NCI-H526 (cell line): Measurements from ENCODE around the gene CBY3.
"Not testable (repeated sequence)": the region's sequence is repeated elsewhere in the genome, so short reads cannot be mapped to it uniquely, and the experiment has no call there.

ENCODE experiments used
- DNase-seq, 2 experiments: peaks; one replicate each; lab custom pipeline; 2025; lab: John Stamatoyannopoulos, UW

CBY3 gene

DNA sequence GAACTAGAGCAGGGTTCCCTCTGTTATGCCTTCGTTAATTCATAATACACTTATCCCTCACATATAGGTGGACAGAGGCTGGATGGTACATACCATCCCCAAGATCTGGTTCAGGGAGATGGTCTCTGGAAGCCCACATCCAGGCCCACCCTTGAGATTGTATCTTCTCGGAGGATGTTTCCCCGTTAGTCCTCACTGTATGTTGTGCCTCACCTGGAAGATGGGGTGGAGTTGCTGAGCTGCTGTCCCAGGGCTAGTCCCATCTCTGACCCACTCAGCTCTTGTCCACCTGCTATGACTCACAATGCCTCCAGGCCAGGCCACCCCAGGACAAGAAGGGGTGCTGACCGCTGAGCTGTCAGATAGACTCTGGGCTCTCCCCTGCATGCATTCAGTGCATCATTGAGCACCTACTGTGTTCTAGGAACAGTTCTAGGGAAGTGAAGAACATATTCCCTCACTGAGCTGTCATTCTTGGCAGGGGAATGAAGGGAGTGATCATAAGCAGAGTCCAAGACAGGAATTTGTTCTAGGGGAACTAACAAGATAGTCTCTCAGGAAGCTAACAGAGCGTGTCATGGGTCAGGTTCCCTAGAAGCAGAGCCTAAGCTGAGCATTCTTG is at the start of gene CBY3:
CBY3 (minus strand) TSS at position 255 of the 622 bp plus-strand sequence; CDS start at position 139, 116 bp downstream.
- no peak for DNase-seq

DNA sequence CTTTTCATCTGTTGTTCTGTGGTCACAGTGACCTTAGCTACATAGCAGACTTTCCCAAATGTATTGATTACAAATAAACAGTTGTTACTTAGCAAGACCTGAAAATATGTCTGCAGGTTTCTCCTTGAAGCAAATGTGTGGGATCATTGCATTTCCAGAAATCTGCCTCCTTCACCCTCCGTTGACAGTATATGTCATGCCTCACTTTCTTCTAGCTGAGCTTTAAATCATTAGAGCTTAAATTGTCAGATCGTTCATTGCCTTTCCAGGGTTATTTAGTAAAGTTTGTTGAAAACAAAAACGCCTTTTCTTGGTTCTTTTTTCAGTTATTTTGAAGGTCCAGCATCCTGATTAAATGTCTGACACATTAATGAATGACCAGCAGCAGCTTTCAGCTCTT is 49.5 kb upstream of the CBY3 start:
- DNase-seq, result no peak

DNA sequence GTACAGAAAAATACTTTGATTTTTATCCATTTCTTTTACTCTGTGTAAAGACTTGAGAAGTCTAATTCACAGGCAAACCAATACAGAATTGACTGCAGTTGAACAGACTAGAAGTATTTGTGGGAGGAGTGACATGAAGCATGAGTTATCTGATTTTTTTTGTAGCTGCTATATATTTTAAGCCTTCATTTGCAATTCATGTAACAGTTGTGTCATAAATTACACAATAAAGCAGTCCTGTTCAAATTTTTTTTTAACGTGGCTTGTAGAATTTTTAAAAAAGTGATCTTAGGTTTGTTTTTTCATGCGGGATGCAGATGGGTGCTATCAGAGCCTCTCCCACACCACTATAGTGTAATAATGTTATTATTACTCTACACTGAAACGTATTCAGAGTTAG is 48.9 kb upstream of the CBY3 start:
- DNase-seq, result no peak

DNA sequence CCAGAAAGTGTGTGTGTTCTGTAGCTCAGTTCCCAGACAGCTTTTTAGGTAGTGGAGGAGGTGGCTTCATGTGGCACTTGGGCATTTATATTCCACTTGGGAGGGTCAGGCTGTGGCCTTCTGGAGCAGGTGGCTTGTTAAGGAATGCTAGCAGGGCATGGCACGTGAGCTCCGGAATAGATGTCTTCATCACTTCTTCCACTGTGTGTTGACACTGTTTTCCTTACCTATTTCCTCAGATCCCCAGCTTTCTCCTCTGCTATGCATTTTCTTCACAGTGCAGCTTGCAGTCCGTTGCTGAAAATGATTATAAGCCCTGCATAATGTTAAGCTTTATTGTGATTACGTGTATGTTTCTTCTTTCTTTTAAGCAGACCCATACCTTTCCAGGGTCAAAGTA is 48.5 kb upstream of the CBY3 start:
- DNase-seq, result no peak

DNA sequence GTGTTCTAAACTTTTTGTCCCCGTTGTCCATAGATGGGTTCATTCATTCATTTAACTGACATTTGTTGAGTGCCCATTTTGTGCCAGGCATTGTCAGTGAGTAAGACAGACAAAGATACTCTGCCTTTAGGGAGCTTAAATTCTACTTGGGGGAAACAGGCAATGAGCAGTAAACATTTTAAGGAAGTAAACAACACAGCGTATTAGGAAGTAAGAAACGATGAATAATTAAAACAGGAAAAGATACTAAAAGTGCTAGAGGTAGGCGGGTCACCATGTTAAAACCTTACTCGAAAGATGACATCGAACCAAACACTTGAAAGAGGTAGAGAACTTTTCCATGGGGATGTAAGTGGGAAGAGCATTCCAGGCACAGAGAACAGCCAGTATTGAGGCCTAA is 46.3 kb upstream of the CBY3 start:
- no peak for DNase-seq

DNA sequence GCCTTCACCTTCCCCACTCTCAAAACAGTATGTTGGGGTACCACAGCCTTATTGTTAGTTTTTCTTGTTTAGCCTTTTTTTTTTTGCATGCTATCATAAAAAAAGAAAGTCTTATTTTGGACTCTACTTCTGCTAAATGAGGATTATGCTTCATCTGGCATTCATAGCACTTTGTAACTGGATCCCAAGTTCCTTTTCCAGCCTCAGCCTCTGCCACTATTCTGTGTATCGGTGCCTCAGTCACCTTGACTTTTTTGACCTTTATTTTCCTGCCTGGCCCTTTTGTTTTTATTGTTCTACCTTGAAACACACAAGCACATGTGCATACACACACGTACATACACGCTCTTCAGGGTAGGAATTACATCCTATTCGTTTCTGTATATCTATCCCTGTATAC is 43.3 kb upstream of the CBY3 start:
- no peak for DNase-seq

DNA sequence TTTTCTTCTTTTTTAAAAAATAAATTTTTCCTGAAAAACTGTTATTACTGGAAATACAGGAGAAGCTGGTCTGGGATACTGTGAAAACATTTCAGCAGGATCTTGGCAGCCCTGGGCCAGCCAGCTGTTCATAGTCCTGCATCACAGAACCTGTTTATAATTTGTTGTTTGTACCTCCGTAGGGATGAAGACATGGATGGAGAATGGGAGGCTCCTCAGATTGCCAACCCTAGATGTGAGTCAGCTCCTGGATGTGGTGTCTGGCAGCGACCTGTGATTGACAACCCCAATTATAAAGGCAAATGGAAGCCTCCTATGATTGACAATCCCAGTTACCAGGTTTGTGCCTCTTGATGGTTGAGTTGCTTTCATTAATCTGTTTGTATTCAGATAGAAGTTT is 39.4 kb upstream of the CBY3 start:
- no peak for DNase-seq

DNA sequence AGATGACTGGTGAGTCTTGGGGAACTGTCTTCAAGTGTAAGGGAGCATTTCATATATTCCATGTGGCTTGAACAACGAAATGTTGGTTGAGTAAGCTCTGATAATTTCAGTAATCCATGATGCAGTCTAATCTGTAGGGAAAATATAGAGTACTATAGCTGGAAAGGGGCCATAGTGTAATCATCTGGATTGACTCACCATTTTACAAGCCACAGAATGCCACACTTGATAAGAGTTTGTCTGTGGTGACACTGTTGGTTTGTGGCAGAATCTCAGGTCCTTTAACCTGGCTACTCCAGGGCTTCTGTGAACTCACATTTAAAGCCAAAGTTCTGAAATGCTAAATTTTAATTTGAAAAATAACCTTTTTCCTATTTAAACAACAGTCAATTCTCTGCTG is 35.5 kb upstream of the CBY3 start:
- no peak for DNase-seq

DNA sequence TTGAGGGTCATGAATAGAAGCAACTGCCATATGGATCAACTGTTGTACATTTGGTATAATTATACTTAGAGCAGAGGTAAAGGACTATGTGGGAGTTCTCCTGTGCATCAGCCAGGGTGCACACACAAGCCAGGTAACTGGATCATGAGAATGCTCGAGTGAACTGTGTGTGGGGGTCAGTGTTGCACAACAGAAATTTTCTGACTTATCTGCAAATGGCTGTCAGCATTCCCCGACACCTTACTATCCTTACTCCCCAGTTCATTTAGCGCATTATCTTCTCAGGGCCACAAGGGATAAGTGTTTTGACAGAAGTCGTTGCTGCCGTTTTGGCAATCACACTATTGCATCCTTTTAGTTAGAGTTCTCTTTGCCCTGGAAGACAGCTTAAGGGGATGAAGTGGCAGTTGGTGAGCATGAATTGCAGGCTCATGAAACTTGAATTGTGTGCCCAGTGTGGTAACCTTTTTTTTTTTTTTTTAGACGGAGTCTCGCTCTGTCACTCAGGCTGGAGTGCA is 19.6 kb upstream of the CBY3 start:
- DNase-seq, result no peak

DNA sequence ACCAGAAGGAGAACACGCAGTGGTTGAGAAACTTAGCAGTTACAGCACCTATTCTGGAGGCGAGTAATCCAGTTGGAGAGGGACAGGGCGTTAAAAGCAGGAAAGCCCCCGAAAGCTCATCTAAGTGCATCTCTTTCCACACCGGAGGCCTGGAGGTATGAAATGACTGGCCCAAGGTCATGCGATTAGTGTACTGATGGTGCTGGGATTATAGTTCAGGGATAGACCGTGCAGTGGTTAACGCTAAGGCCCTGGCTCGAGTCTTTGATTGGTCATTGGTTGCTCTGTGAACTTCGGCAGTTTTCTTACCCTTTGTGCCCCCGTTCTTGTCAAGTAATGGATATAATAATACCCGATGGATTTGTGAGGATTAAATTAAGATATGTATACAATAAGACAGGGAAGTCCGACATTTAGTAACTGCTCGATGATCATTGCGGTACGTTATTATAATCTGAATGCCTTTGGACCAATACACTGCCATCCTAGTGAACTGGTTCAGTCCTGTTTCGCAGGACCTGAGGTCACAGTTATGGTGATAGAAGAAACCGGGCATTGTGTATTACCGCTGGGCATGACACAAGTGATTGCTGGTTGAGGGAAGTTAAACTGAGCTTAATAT is 18.9 kb upstream of the CBY3 start:
- DNase-seq, result peak in 1 of 2 experiments; percentile 36

DNA sequence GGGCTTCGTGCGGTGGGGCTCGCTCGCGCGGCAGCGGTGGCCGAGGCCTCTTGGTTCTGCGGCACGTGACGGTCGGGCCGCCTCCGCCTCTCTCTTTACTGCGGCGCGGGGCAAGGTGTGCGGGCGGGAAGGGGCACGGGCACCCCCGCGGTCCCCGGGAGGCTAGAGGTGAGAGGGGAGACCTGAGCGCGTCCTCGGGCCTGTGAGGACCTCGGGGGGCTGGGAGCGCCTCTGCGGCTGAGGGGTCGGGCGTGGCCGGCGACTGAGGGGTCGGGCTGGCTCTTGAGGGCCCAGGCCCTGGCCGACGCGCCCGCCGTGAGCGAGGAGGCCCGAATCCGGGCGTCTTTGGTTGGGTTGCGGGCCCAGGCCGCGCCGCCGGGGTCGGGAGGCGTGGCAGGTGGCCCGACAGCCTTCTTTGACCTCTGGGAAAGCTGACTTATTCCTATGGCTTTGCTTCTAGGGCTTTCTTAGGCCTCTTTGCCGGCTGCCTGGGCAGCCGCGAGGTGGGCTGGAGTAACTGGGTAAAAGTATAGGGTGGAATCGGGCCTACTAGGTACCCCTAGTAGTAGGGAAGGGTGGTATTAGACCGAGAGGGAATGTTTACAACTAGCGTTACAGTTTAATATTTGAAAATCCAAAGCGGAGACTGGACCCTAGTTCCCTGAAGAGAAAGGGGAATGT is 18.2 kb upstream of the CBY3 start, which contains the start of gene CANX:
CANX (plus strand) TSS at position 33 of the 681 bp plus-strand sequence. CDS start 6,715 bp downstream, outside the sequence.
- no peak for DNase-seq

DNA sequence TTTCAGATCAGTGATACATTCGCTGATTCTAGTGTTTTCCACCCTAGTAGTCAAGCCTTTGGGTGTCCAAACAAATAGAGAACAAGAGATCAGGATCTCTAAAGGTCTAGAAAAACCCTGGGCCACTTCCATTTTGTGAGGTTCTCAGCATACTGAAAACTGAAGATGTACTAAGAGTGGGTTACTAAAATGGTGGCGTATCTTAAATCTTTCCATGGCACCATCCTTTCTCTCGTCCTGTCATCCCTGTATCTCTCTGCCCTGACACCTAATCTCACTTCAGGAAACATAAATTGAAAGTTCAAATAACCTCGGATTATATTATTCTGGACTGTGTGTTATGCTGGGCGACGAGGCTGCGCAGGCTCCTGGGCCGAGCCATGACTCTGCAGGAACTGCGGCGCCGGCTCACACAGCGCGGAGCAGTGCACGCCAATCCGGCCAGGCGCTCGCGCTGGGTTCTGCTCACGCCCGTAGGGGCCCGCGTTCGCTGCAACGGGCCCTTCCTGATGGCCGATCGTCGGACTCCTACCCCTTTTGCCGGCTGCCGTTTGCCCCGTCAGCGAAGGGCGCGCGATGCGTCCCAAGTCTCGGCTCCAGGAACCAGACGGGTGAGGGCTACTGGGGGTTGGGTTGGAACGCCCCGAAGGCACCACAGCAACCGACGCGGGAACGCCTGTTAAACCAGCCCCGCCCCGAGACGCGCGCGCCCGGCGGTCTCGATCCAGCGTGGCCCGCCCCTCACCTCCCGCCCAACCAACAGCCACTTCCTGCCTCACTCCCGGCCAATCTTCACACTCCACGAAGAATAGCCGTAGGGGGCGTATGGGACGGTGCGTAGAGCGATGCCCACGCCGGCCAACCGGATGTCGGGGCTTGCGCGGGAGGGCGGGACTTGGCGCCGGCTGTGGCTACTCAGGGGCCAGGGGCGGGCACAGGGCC is 17.4 kb upstream of the CBY3 start:
- peak; percentile 95 to 98 for DNase-seq

DNA sequence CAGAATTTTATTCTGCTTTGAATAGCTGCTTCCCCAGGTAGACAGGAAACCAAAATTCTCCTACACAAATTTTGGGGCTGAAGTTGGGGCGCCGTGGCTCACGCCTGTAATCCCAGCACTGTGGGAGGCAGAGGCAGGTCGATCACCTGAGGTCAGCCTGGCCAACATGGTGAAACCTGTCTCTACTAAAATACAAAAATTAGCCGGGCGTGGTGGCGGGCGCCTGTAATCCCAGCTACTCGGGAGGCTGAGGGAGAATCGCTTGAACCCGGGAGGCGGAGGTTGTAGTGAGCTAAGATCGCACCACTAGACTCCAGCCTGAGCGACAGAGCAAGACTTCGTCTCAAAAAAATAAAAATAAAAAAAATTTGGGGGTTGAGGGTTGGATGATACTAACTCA is 16.7 kb upstream of the CBY3 start:
- not testable (repeated sequence) for DNase-seq

DNA sequence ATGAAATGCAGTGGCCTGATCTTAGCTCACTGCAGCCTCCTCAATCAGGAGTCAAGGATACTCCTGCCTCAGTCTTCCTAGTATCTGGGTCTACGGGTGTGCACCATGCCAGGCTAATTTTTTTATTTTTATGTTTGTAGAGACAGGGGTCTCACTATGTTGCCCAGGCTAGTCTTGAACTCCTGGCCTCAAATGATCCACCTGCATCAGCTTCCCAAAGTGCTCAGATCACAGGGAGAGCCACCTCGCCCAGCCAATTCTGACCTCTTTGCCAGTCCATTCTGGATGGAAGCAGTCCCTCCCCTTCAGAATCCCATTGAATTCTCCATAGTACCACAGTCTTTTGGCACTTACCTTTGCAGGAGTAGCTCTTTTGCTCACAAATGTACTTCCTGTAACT is 16.3 kb upstream of the CBY3 start:
- DNase-seq, result no peak

DNA sequence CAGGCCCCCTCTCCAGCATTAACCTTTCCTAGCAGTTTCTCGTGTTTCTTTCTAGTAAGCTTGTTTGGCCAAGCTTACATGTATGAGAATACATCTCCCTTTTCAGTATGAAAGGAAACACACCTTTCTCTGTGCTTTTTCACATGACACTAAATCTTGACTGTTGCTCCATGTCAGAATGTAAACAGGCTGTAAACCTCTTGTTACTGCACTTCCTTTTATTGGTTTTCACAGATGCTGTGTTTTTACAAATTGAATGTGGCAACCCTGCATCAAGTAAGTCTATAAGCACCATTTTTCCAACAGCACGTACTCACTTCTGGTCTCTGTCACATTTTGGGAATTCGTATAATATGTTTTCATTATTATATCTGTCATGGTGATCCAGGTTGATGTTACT is 15.8 kb upstream of the CBY3 start:
- DNase-seq, result no peak

DNA sequence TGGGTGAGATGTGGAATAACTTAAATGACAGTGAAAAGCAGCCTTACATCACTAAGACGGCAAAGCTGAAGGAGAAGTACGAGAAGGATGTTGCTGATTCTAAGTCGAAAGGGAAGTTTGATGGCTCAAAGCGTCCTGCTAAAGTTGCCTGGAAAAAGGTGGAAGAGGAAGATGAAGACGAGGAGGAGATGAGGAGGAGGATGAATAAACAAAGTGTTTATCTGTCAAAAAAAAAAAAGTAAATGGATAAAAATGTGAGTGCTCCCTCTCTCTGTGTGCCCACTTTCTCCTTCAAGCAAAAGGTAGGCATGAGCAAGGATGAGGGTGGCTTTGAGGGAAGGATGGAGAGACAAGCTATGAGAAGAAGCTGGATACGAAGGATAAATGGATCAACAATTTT is 13.7 kb upstream of the CBY3 start:
- DNase-seq, result no peak

DNA sequence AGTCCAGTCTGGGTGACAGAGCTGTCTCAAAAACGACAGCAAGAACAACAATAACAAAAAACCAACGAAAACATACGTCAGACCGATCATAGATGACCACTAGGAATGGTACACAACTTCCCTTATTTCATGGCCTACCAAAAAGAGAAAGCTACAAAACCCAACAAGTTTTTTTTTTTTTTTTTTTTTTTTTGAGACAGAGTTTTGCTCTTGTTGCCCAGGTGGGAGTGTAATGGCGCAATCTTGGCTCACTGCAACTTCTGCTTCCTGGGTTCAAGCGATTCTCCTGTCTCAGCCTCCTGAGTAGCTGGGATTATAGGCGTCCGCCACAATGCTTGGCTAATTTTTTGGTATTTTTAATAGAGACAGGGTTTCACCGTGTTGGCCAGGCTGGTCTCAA is 8.4 kb upstream of the CBY3 start:
- DNase-seq, result not testable (repeated sequence)

DNA sequence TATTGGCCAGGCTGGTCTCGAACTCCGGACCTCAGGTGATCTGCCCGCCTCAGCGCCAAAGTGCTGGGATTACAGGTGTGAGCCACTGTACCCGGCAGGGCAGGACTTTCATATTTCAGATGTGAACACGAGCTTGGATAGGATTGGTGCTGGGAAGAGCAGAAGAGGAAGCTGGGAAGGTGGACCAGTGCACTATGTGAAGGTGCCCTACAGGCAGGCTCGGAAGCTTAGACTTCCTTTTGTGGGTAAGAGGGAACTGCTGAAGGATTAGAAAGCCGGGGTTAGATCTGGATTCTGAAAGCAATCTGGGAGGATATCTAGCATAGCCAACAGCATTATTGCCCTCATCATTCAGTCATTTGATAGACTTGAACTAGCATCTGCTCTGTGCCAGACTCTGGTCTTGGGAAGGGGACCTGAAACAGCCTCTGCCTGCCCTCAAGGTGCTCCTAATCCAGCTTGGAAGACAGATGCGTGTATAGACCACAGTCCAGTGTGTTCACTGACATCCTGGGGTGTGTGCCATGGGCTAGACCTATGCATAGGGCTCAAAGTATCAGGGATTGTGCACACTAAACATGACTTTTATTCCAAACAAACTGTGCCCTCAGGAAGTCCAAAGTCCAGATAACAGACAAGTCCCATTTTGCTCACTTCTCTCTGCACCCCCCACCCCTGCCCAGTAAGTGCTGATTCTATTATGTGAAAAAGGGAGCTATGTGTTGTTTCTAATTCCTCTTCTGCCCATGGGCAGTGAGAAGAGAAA is 637 bp downstream of the CBY3 start:
- DNase-seq, result no peak

DNA sequence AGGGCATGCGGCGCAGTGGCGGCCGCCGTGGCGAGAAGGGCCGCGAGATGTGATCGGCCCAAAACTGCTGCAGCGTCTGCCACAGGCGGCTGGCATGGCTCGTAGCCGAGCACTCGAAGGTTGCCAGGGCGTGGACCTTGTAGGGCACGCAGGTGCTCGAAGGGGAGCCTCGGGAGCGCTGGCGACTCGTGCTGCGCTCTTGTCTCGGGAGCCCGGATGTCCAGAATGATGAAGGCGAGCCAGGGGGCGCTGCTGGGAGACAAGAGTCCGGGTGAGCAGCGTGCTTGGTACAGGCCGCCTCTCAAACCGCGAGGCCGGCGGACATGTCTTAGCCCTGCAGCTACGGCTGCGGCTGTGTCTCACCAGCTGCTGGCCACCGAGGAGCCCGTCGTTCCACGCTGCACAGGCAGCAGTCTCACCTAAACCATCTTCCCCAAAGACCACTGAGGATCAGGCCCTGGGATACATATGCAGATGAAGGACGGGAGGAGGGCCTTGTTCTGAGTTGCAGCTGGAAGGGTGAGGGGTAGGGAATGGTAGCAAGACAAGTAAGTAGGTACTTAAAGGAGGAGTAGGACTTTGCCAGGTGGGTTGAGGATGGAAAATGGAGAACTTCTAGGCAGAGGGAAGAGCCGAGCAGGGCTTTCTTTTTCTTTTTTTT is 1.7 kb downstream of the CBY3 start:
- DNase-seq, result peak; percentile 45 to 84

DNA sequence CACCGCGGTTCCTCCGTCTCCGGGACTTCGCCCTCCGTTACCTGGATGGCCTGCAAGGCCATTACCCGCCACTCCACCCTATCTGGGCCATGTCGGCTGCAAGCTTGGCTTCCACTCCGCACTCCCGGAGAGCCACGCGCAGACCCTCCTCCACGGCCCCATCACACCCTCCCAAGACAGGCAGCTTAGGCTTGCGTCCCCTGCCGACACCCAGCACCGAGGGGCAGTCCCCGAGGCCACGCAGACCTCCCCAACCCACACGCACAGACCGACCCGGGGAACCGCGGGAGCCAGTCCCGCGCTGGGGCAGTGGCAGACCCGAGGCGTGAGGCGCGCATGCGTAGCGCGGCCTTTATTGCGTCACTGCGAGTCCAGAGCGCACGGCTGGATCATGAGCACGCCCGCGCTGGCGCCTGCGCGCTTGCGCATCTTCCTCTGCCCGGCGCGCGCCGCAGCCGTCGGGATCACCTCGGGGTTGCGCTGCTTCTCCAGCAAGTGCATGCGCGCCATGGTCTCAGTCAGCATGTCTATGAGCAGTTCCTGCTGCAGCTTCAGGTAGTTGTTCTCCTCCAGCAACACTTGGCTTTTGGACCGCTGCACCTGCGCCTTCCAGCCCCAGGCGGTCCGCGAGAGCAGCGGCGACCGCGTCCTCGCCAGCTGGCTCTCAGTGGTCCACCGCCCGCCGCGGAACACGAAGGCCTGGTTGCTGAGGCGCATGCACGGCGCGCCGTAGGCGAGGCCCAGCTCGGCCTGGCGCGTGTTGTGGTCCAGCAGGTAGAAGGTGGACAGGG is 2.4 kb downstream of the CBY3 start:
- peak; percentile 82 to 92 for DNase-seq
